ENCODE results near the gene MAP7D1.

Gene MAP7D1

GRCh38 chr1:36166938-36167905 is 11.3 kb downstream of the MAP7D1 start:
- Histone ChIP-seq H3K27ac (ENCODE audit: low read depth, low read length) (no peak overlapping the region), H3K27me3 (ENCODE audit: low read length) (no peaks in the 10 kb centered on the region), H3F3A (ENCODE audit: insufficient read depth) (no peaks in the 10 kb centered on the region), H2AFZ (ENCODE audit: low read depth, low read length, severe bottlenecking) (no peak overlapping the region), H3K9me2 (replicated peaks; ENCODE audit: insufficient read depth, low read length) (no peaks in the 10 kb centered on the region), H3K4me2 (ENCODE audit: low read depth, low read length, poor library complexity, severe bottlenecking) (no peak overlapping the region), H3K9ac (ENCODE audit: low read length) (no peak overlapping the region), H4K20me1 (ENCODE audit: low read depth, low read length) (no peaks in the 10 kb centered on the region), H3K4me3 (ENCODE audit: insufficient read depth, low read length, poor library complexity, severe bottlenecking) (no peak overlapping the region), H3K36me3 (ENCODE audit: low read length) (no peaks in the 10 kb centered on the region), H3K79me2 (ENCODE audit: insufficient read depth, low read length) (peaks cover 30% of the 10 kb centered on the region), H3K9me3 (ENCODE audit: insufficient read depth, low read length) (no peaks in the 10 kb centered on the region)
- TF ChIP-seq CTCF (IDR thresholded peaks at IDR 0.05; ENCODE audit: insufficient read depth, low read length, poor library complexity, severe bottlenecking): no peak
- no peak for TF ChIP-seq EZH2phosphoT487 (conservative IDR thresholded peaks at IDR 0.05; ENCODE audit: low read length)

- Histone ChIP-seq H3K27ac (ENCODE audit: low read depth, low read length) (no peak overlapping the region), H3K79me2 (ENCODE audit: insufficient read depth, low read length) (peaks cover 24% of the 10 kb centered on the region), H3F3A (ENCODE audit: insufficient read depth) (no peaks in the 10 kb centered on the region), H3K9me3 (ENCODE audit: insufficient read depth, low read length) (no peaks in the 10 kb centered on the region), H3K4me2 (ENCODE audit: low read depth, low read length, poor library complexity, severe bottlenecking) (no peak overlapping the region), H3K36me3 (ENCODE audit: low read length) (no peaks in the 10 kb centered on the region), H3K27me3 (ENCODE audit: low read length) (no peaks in the 10 kb centered on the region), H3K9me2 (replicated peaks; ENCODE audit: insufficient read depth, low read length) (no peaks in the 10 kb centered on the region), H4K20me1 (ENCODE audit: low read depth, low read length) (no peaks in the 10 kb centered on the region), H2AFZ (ENCODE audit: low read depth, low read length, severe bottlenecking) (no peak overlapping the region), H3K4me3 (ENCODE audit: insufficient read depth, low read length, poor library complexity, severe bottlenecking) (no peak overlapping the region), H3K9ac (ENCODE audit: low read length) (no peak overlapping the region)
- TF ChIP-seq CTCF (IDR thresholded peaks at IDR 0.05; ENCODE audit: insufficient read depth, low read length, poor library complexity, severe bottlenecking) (no peak), EZH2phosphoT487 (conservative IDR thresholded peaks at IDR 0.05; ENCODE audit: low read length) (no peak)
These were observed 12.6 kb downstream of the MAP7D1 start for GRCh38 chr1:36168514-36168913.

- no peak overlapping the region for H3K9ac ChIP-seq (ENCODE audit: low read length)
- H3K4me3 ChIP-seq (ENCODE audit: insufficient read depth, low read length, poor library complexity, severe bottlenecking): no peak overlapping the region
- H3K9me3 ChIP-seq (ENCODE audit: insufficient read depth, low read length): no peaks in the 10 kb centered on the region
- H3K4me2 ChIP-seq (ENCODE audit: low read depth, low read length, poor library complexity, severe bottlenecking): no peak overlapping the region
- no peak overlapping the region for H2AFZ ChIP-seq (ENCODE audit: low read depth, low read length, severe bottlenecking)
- H3K9me2 ChIP-seq (replicated peaks; ENCODE audit: insufficient read depth, low read length): no peaks in the 10 kb centered on the region
- H3K79me2 ChIP-seq (ENCODE audit: insufficient read depth, low read length): peaks cover 14% of the 10 kb centered on the region
- H3K27me3 ChIP-seq (ENCODE audit: low read length): no peaks in the 10 kb centered on the region
- no peak for TF ChIP-seq EZH2phosphoT487 (conservative IDR thresholded peaks at IDR 0.05; ENCODE audit: low read length)
- no peak for TF ChIP-seq CTCF (IDR thresholded peaks at IDR 0.05; ENCODE audit: insufficient read depth, low read length, poor library complexity, severe bottlenecking)
- H3F3A ChIP-seq (ENCODE audit: insufficient read depth): no peaks in the 10 kb centered on the region
- no peaks in the 10 kb centered on the region for H4K20me1 ChIP-seq (ENCODE audit: low read depth, low read length)
- no peak overlapping the region for H3K27ac ChIP-seq (ENCODE audit: low read depth, low read length)
- no peaks in the 10 kb centered on the region for H3K36me3 ChIP-seq (ENCODE audit: low read length)
These were observed 14.9 kb downstream of the MAP7D1 start for GRCh38 chr1:36170643-36171412.

All from SU-DHL-6 (cell line).